SK-N-MC (cell line): ENCODE results near the gene RASA3.

Experiments used
- EZH2 ChIP-seq: fragments of 200-600 bp; sonication (generic); IDR thresholded peaks from one replicate; pipeline ENCODE4 v1.6.1; 2017; ENCODE audit warnings: antibody characterized with exemption
- FOXP2 ChIP-seq: optimal IDR thresholded peaks from 2 replicates; pipeline ENCODE3; 2011; ENCODE audit warnings: mild to moderate bottlenecking, moderate library complexity; ENCODE audit not compliant: insufficient read depth; ENCODE audit errors: extremely low read length, control extremely low read depth
- POLR2AphosphoS5 ChIP-seq: IDR thresholded peaks from 2 replicates; pipeline ENCODE4 v1.6.1; 2012; ENCODE audit warnings: mild to moderate bottlenecking, low read depth, low read length, borderline replicate concordance

DNA sequence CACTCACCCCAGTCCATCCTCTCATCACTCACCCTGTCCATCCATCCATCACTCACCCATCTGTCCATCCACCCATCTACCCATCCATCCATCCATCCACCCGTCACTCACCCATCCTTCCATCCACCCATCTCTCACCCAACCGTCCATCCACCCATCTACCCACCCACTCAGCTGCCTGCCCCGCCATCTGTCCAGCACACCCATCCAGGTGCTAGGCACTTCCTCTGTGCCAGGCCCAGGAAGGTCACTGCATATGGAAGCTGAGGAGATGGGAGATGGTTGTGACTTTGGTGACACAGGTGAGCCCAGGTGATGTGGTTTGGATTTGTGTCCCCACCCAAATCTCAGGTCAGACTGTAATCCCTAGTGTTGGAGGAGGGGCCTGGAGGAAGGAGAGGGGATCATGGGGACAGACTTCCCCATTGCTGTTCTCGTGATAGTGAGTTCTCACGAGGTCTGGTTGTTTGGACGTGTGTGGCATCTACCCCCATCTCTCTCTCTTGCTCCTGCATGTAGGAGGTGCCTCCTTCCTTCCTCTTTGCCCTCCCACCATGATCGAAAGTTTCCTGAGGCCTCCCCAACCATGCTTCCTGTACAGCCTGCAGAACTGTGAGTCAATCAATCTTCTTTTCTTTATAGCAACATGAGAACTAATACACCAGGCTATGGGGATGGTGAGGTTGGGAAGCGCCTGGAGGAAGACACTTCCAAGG is 142.7 kb downstream of the RASA3 start:
- no peak for TF ChIP-seq POLR2AphosphoS5
- no peak for TF ChIP-seq EZH2
- TF ChIP-seq FOXP2: no peak
